ENCODE measurements around the gene ARL15.

DNA sequence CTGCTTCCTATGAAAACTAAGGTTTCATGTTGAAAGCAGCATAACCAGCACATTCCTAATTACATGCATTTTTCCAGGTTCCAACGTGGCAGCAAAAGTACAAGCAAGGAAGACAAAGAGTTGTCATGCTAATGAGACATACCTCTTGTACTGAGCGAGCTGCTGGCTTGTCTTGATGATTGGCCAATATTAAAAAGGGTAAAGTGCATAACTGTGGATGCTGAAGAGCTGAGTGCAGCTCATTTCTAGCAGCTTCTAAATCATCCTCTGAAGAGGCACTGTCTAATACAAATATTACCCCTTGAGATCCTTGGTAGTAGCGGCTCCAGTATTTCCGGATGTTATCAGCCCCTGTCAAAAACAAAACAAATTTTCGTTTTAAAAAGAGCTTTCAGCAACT lies 197.3 kb downstream of the ARL15 start:
- no peak for TF ChIP-seq POLR2A (IDR thresholded peaks at IDR 0.05)
- TF ChIP-seq, protein P1, sequence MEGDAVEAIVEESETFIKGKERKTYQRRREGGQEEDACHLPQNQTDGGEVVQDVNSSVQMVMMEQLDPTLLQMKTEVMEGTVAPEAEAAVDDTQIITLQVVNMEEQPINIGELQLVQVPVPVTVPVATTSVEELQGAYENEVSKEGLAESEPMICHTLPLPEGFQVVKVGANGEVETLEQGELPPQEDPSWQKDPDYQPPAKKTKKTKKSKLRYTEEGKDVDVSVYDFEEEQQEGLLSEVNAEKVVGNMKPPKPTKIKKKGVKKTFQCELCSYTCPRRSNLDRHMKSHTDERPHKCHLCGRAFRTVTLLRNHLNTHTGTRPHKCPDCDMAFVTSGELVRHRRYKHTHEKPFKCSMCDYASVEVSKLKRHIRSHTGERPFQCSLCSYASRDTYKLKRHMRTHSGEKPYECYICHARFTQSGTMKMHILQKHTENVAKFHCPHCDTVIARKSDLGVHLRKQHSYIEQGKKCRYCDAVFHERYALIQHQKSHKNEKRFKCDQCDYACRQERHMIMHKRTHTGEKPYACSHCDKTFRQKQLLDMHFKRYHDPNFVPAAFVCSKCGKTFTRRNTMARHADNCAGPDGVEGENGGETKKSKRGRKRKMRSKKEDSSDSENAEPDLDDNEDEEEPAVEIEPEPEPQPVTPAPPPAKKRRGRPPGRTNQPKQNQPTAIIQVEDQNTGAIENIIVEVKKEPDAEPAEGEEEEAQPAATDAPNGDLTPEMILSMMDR (IDR thresholded peaks at IDR 0.05), result no peak
- no peak for TF ChIP-seq EP300 (IDR thresholded peaks at IDR 0.05)
